ENCODE results near the gene PGR. TPM values are rescaled to one million over a fixed set of nuclear protein-coding genes. Genes with fewer than 3 reads are reported as not detected.

PGR gene
- total RNA-seq, 1 donor from 2014 or later, result 0.27 TPM

DNA sequence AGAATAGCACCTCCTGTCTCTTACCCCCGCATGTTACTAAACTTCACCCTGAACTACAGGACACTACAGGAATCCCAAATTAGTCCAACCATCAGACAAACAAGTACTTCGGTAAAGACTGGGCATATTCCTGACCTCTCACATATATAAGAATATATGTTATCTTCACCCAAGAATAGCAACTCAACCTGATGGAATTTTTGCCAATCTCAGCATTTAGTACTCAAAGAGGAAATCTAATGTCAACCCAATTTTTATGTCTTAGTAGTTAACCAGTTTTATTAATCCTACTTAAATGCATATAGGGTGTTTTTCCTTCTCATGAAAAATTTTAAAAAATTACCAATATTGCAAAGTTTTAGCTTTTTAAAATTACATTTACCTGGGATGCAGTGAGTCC is 26.2 kb downstream of the PGR start:
- no peaks in the 10 kb centered on the region for H3K4me1 Mint-ChIP-seq (ENCODE audit: low read depth, unreplicated experiment)
- H3K36me3 Mint-ChIP-seq (ENCODE audit: unreplicated experiment), result no peaks in the 10 kb centered on the region
- no peaks in the 10 kb centered on the region for H3K27me3 Mint-ChIP-seq (ENCODE audit: unreplicated experiment)
- no peak overlapping the region for H3K27ac Mint-ChIP-seq (ENCODE audit: unreplicated experiment)
- TF ChIP-seq CTCF (IDR thresholded peaks at IDR 0.05; ENCODE audit: partially characterized antibody, unreplicated experiment), result no peak
- no peaks in the 10 kb centered on the region for H3K9me3 Mint-ChIP-seq (ENCODE audit: unreplicated experiment)
- H3K4me3 Mint-ChIP-seq (ENCODE audit: unreplicated experiment), result no peak overlapping the region
- no peak for DNase-seq

- no peak for DNase-seq
- no peaks in the 10 kb centered on the region for H3K9me3 Mint-ChIP-seq (ENCODE audit: unreplicated experiment)
- H3K27me3 Mint-ChIP-seq (ENCODE audit: unreplicated experiment), result no peaks in the 10 kb centered on the region
- H3K4me3 Mint-ChIP-seq (ENCODE audit: unreplicated experiment), result no peak overlapping the region
- H3K36me3 Mint-ChIP-seq (ENCODE audit: unreplicated experiment), result no peaks in the 10 kb centered on the region
- TF ChIP-seq CTCF (IDR thresholded peaks at IDR 0.05; ENCODE audit: partially characterized antibody, unreplicated experiment), result no peak
- no peak overlapping the region for H3K27ac Mint-ChIP-seq (ENCODE audit: unreplicated experiment)
- H3K4me1 Mint-ChIP-seq (ENCODE audit: low read depth, unreplicated experiment), result no peaks in the 10 kb centered on the region
Observed at GRCh38 chr11:101100601-101101000, 29.0 kb downstream of the PGR start.

DNA sequence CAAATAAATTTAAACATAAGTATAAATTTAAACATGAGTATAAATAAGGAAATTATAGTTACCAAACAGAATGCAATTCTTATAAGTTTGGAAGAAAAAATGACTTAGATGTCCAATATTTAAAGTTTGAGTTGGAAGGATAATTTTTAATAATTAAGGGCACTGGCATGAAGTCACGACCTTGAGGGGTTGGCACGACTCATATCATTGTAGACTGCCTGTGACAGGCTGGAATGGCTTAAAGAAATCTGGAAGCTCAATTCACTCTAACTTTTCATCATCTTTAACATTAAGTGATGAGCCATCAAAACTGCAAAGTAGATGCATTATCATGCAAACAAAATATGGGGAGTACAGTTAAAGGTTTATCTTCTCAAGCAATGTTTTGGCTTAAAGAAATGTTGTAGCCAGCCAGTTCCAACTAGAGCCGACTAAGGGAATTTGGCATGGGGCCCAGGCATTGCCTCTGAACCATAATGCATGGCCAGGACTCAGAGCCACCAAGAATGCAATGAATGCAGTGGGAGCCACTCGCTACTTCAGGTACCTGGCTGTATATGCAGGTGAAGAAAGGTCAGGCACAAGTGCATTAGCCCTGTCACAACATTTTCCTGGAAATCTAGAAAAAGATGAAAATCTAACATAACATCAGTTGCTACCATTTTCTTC is 33.4 kb downstream of the PGR start:
- no peaks in the 10 kb centered on the region for H3K9me3 Mint-ChIP-seq (ENCODE audit: unreplicated experiment)
- no peaks in the 10 kb centered on the region for H3K27me3 Mint-ChIP-seq (ENCODE audit: unreplicated experiment)
- H3K4me1 Mint-ChIP-seq (ENCODE audit: low read depth, unreplicated experiment), result no peaks in the 10 kb centered on the region
- no peak for DNase-seq
- H3K4me3 Mint-ChIP-seq (ENCODE audit: unreplicated experiment), result no peak overlapping the region
- no peaks in the 10 kb centered on the region for H3K36me3 Mint-ChIP-seq (ENCODE audit: unreplicated experiment)
- no peak for TF ChIP-seq CTCF (IDR thresholded peaks at IDR 0.05; ENCODE audit: partially characterized antibody, unreplicated experiment)
- H3K27ac Mint-ChIP-seq (ENCODE audit: unreplicated experiment), result no peak overlapping the region

GRCh38 chr11:101091781-101092180 is 37.8 kb downstream of the PGR start:
- H3K4me1 Mint-ChIP-seq (ENCODE audit: low read depth, unreplicated experiment), result no peaks in the 10 kb centered on the region
- H3K36me3 Mint-ChIP-seq (ENCODE audit: unreplicated experiment), result no peaks in the 10 kb centered on the region
- DNase-seq, result no peak
- no peak for TF ChIP-seq CTCF (IDR thresholded peaks at IDR 0.05; ENCODE audit: partially characterized antibody, unreplicated experiment)
- H3K27me3 Mint-ChIP-seq (ENCODE audit: unreplicated experiment), result no peaks in the 10 kb centered on the region
- H3K9me3 Mint-ChIP-seq (ENCODE audit: unreplicated experiment), result no peaks in the 10 kb centered on the region
- H3K27ac Mint-ChIP-seq (ENCODE audit: unreplicated experiment), result no peak overlapping the region
- no peak overlapping the region for H3K4me3 Mint-ChIP-seq (ENCODE audit: unreplicated experiment)

DNA sequence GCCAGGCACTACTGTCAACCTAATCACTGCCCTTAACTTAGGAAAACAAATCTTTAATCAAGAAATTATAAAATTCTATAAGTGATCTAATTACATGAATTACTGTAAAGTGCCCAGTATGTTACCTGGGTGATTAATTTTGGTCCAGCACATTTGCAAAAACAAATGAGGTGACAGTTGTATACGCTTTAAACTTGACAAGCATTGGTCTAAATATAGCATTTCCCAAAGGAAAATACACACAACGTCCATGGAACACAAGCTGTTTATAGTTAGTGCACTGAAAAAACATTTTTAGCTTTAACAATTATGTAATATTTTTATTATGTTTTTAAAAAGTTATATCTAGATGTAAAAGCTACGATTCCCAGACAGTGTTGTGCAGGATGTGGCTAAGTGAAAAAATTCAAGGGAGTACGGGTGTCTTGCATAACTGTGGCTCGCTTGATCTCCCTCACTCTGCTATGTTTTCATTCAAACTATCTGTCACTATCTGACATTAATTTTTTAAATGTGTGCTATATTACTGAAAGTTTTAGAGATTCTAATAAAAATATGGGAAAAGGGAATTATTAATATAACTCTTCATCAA is 38.8 kb downstream of the PGR start:
- no peak for DNase-seq
- no peak for TF ChIP-seq CTCF (IDR thresholded peaks at IDR 0.05; ENCODE audit: partially characterized antibody, unreplicated experiment)
- H3K4me1 Mint-ChIP-seq (ENCODE audit: low read depth, unreplicated experiment), result no peaks in the 10 kb centered on the region
- H3K27me3 Mint-ChIP-seq (ENCODE audit: unreplicated experiment), result no peaks in the 10 kb centered on the region
- no peak overlapping the region for H3K4me3 Mint-ChIP-seq (ENCODE audit: unreplicated experiment)
- peaks cover 7% of the 10 kb centered on the region for H3K36me3 Mint-ChIP-seq (ENCODE audit: unreplicated experiment)
- no peaks in the 10 kb centered on the region for H3K9me3 Mint-ChIP-seq (ENCODE audit: unreplicated experiment)
- no peak overlapping the region for H3K27ac Mint-ChIP-seq (ENCODE audit: unreplicated experiment)

Data from glutamatergic neuron (in vitro differentiated cells).